Hepatocyte (in vitro differentiated cells): ENCODE data around the gene TNFRSF12A.

Source experiments
- CTCF ChIP-seq: fragments of 200-600 bp; sonication (generic); IDR thresholded peaks from 2 replicates; pipeline ENCODE4 v1.5.1; 2016; ENCODE audit warnings: antibody characterized with exemption, mild to moderate bottlenecking; ENCODE audit not compliant: poor library complexity
- EZH2 ChIP-seq: fragments of 200-600 bp; sonication (generic); IDR thresholded peaks from 2 replicates; pipeline ENCODE4 v1.6.1; 2016; ENCODE audit warnings: antibody characterized with exemption, mild to moderate bottlenecking, borderline replicate concordance
- EZH2phosphoT487 ChIP-seq: fragments of 200-600 bp; sonication (generic); IDR thresholded peaks from one replicate; pipeline ENCODE4 v1.6.1; 2018; ENCODE audit warnings: antibody characterized with exemption, mild to moderate bottlenecking, low read depth, moderate library complexity; ENCODE audit not compliant: unreplicated experiment, severe bottlenecking

GRCh38 chr16:2971985-2972784 lies 48.0 kb upstream of the TNFRSF12A start:
- TF ChIP-seq CTCF (no peak), EZH2phosphoT487 (no peak), EZH2 (no peak)
